ENCODE results near the gene SLC25A1. TPM values are rescaled to one million over a fixed set of nuclear protein-coding genes. Genes with fewer than 3 reads are reported as not detected.

The SLC25A1 gene
- total and polyA plus RNA-seq, 2 of the 8 experiments (the other 6 are each of a cell fraction or from before 2014, with no cell fraction given) = 110 to 148 TPM

GRCh38 chr22:19226428-19226827, 47.9 kb upstream of the SLC25A1 start:
- FAIRE-seq (no peak), DNase-seq (ENCODE audit: low read depth in 1 of 2, low spot score in 2 of 2) (no peak)
- no peaks in the 10 kb centered on the region for H3K4me1 ChIP-seq (replicated peaks in 1 of 4; ENCODE audit: control insufficient read depth in 3 of 4, insufficient read depth in 4 of 4, low read length in 3 of 4)
- no peak overlapping the region for H3K4ac ChIP-seq (replicated peaks; ENCODE audit: insufficient read length, low read depth, low read length)
- no peak overlapping the region for H4K8ac ChIP-seq (ENCODE audit: extremely low read depth, insufficient read depth, low read length)
- no peak overlapping the region for H3K18ac ChIP-seq (ENCODE audit: extremely low read depth, low read length)
- H3K23me2 ChIP-seq (ENCODE audit: low read depth, low read length) = no peaks in the 10 kb centered on the region
- H2BK12ac ChIP-seq (ENCODE audit: low read depth, low read length) = no peak overlapping the region
- H3K79me1 ChIP-seq (ENCODE audit: low read depth, low read length) = no peaks in the 10 kb centered on the region
- ChIA-PET POLR2A (ENCODE audit: partially characterized antibody) (no interaction called here), CTCF (ENCODE audit: partially characterized antibody) (interaction anchor here (0.7 to 1.7 kb wide), 5 partner anchors 10 to 81 kb away, joined by 3 to 5 read pairs (median 3); partner anchors contain the start of genes ESS2 and SLC25A1)
- no peak overlapping the region for H3K56ac ChIP-seq (replicated peaks; ENCODE audit: insufficient read length, low read depth, low read length)
- H4K91ac ChIP-seq (replicated peaks; ENCODE audit: insufficient read length, low read length) = no peak overlapping the region
- no peak overlapping the region for H3K9ac ChIP-seq (replicated peaks in 1 of 4; ENCODE audit: extremely low read depth in 1 of 4, low read depth in 3 of 4, low read length in 3 of 4)
- H2AFZ ChIP-seq (ENCODE audit: low read length) = no peak overlapping the region
- no peak overlapping the region for H2BK5ac ChIP-seq (ENCODE audit: low read depth, low read length)
- no peak overlapping the region for H2AK5ac ChIP-seq (ENCODE audit: low read depth, low read length)
- no peaks in the 10 kb centered on the region for H3K9me3 ChIP-seq (ENCODE audit: insufficient read depth in 2 of 2, low read depth in 1 of 2, low read length in 1 of 2)
- H4K20me1 ChIP-seq (replicated peaks in 1 of 2; ENCODE audit: control insufficient read depth in 1 of 2, insufficient read depth in 2 of 2, low read length in 2 of 2) = no peaks in the 10 kb centered on the region
- no peak overlapping the region for H3K27ac ChIP-seq (ENCODE audit: low read depth, low read length)
- H3K23ac ChIP-seq (ENCODE audit: insufficient read length) = no peak overlapping the region
- H2BK15ac ChIP-seq (ENCODE audit: low read length) = no peak overlapping the region
- no peaks in the 10 kb centered on the region for H3K79me2 ChIP-seq (ENCODE audit: control insufficient read depth in 1 of 2, insufficient read depth in 2 of 2, low read length in 2 of 2)
- no peak overlapping the region for H3K4me2 ChIP-seq (ENCODE audit: insufficient read depth in 1 of 2, low read depth in 2 of 2, low read length in 2 of 2)
- H2BK20ac ChIP-seq (ENCODE audit: low read length) = no peak overlapping the region
- no peak overlapping the region for H3K14ac ChIP-seq (ENCODE audit: insufficient read length)
- H4K5ac ChIP-seq (ENCODE audit: insufficient read length, low read depth, low read length) = no peak overlapping the region
- no peaks in the 10 kb centered on the region for H3K27me3 ChIP-seq (replicated peaks in 1 of 4; ENCODE audit: control insufficient read depth in 3 of 4, extremely low read depth in 1 of 4, insufficient read depth in 3 of 4, low read length in 3 of 4)
- TF ChIP-seq CBX5 (IDR thresholded peaks at IDR 0.05; ENCODE audit: low read depth, low read length) (no peak), CTCF (IDR thresholded peaks at IDR 0.05; ENCODE audit: control extremely low read depth in 1 of 3, insufficient read depth in 1 of 3, low read depth in 1 of 3, low read length in 3 of 3) (no peak), CEBPB (IDR thresholded peaks at IDR 0.05; ENCODE audit: low read depth, low read length) (no peak), KDM4A (IDR thresholded peaks at IDR 0.05; ENCODE audit: low read depth, low read length, severe bottlenecking) (no peak), EZH2 (IDR thresholded peaks at IDR 0.05; ENCODE audit: low read depth, low read length, severe bottlenecking) (no peak), TCF12 (IDR thresholded peaks at IDR 0.05; ENCODE audit: low read depth, low read length) (no peak)
- H3K36me3 ChIP-seq (ENCODE audit: control insufficient read depth in 2 of 4, insufficient read depth in 4 of 4, low read length in 3 of 4) = peaks cover 0 to 47% (median 22%) of the 10 kb centered on the region in 4 experiments; a peak in 7 of 8 replicates
- H3K4me3 ChIP-seq (ENCODE audit: extremely low read depth in 1 of 4, insufficient read depth in 2 of 4, low read depth in 3 of 4, low read length in 4 of 4) = no peak overlapping the region
- no peak overlapping the region for H2BK120ac ChIP-seq (replicated peaks; ENCODE audit: low read depth, low read length)

Data from H1 (cell line).